K562 (cell line): ENCODE measurements around the gene SLC26A11. TPM values are rescaled to one million over a fixed set of nuclear protein-coding genes. Genes with fewer than 3 reads are reported as not detected.

Experiments used
- ATAC-seq: fragments of 200-7000 bp; cut with Tn5 transposase; 3 replicates; pipeline ENCODE4 v1.9.1; 2020; ENCODE audit warnings: moderate library complexity
- BruUV-seq: library from RNA; stranded (reverse); fragments of 400-500 nt; replicated peaks from 2 replicates; lab custom pipeline; 2021; lab: Mats Ljungman, UMichigan
- CTCF ChIA-PET: fragments of 300-600 bp; formaldehyde crosslinking; extraction: SDS; loops from one replicate; lab custom pipeline; 2021; ENCODE audit warnings: low intra/inter-chr PET ratio; lab: Yijun Ruan, JAX
- POLR2A ChIA-PET: fragments of 300-600, 350-650 bp; sonication (Branson Sonifier 250); formaldehyde crosslinking; extraction: SDS; loops from one replicate; lab custom pipeline; 2021; ENCODE audit warnings: antibody characterized with exemption, inconsistent platforms; lab: Yijun Ruan, JAX
- DNase-seq, 4 experiments: peaks; one replicate each; pipeline versions ENCODE4 v3.0.0 to v3.0.0-alpha.2; 2011 to 2018; ENCODE audit warnings: low spot score in 3 of 4, mixed read lengths in 3 of 4; ENCODE audit errors: extremely low read depth in 1 of 4
- FAIRE-seq: peaks from 2 replicates; lab custom pipeline; 2011; peaks lifted over from hg19 to GRCh38; lab: Jason Lieb, UNC
- H2AFZ ChIP-seq: 2 replicates; pipeline ENCODE4 v1.6.0; 2011; ENCODE audit warnings: low read depth, low read length, control low read depth, inconsistent platforms
- H3K27ac ChIP-seq: fragments of 200-600 bp; 3 replicates; pipeline ENCODE4 v1.8.0; 2011; ENCODE audit warnings: low read depth, mild to moderate bottlenecking, control low read depth, inconsistent platforms, low read length, moderate library complexity, mixed read lengths; ENCODE audit errors: extremely low read depth
- H3K27me3 ChIP-seq, 2 experiments: fragments of 300-600 bp in 1 of 2; 2 replicates in 1 of 2; 3 replicates in 1 of 2; pipeline versions ENCODE4 v1.6.0 to v1.8.0; 2011; ENCODE audit warnings: inconsistent platforms in 2 of 2, low read length in 2 of 2, mild to moderate bottlenecking in 1 of 2, mixed read lengths in 1 of 2, moderate library complexity in 1 of 2; ENCODE audit not compliant: control insufficient read depth in 2 of 2, insufficient read depth in 2 of 2
- H3K36me3 ChIP-seq: fragments of 300-600 bp; 3 replicates; pipeline ENCODE4 v1.8.0; 2011; ENCODE audit warnings: mild to moderate bottlenecking, low read length, inconsistent platforms; ENCODE audit not compliant: control insufficient read depth, insufficient read depth
- H3K4me1 ChIP-seq, 2 experiments: fragments of 200-600 bp in 1 of 2; replicated peaks in 1 of 2; 2 replicates in 1 of 2; 3 replicates in 1 of 2; pipeline versions ENCODE4 v1.5.1 to v1.8.0; 2011; ENCODE audit warnings: inconsistent platforms in 2 of 2, low read length in 2 of 2, mild to moderate bottlenecking in 1 of 2, mixed read lengths in 1 of 2, moderate library complexity in 1 of 2; ENCODE audit not compliant: control insufficient read depth in 2 of 2, insufficient read depth in 2 of 2
- H3K4me2 ChIP-seq: 2 replicates; pipeline ENCODE4 v1.6.1; 2011; ENCODE audit warnings: low read length, control low read depth, inconsistent platforms, mixed read lengths; ENCODE audit not compliant: insufficient read depth
- H3K4me3 ChIP-seq: fragments of 200-600 bp; sonication (generic), shearing (Covaris generic); 2 replicates; pipeline ENCODE4 v1.5.1; 2016; ENCODE audit warnings: control low read depth, inconsistent platforms
- H3K79me2 ChIP-seq: fragments of 200-600 bp; 3 replicates; pipeline ENCODE4 v1.8.0; 2011; ENCODE audit warnings: low read length, inconsistent platforms; ENCODE audit not compliant: control insufficient read depth, insufficient read depth
- H3K9ac ChIP-seq, 2 experiments: 2 replicates each; pipeline versions ENCODE4 v1.6.0 to v1.6.1; 2011; ENCODE audit warnings: low read depth in 2 of 2, low read length in 2 of 2, control low read depth in 1 of 2, inconsistent platforms in 1 of 2, mild to moderate bottlenecking in 1 of 2, mixed read lengths in 1 of 2; ENCODE audit not compliant: insufficient read depth in 1 of 2
- H3K9me1 ChIP-seq: one replicate; pipeline ENCODE4 v1.6.0; 2011; ENCODE audit warnings: inconsistent platforms, mild to moderate bottlenecking, low read length, moderate library complexity; ENCODE audit not compliant: control insufficient read depth, insufficient read depth
- H3K9me3 ChIP-seq: replicated peaks from 2 replicates; pipeline ENCODE4 v1.5.1; 2011; ENCODE audit warnings: low read depth, low read length, inconsistent platforms; ENCODE audit not compliant: control insufficient read depth, insufficient read depth
- H4K20me1 ChIP-seq: replicated peaks from 2 replicates; pipeline ENCODE4 v1.6.1; 2011; ENCODE audit warnings: low read length, inconsistent platforms, mixed read lengths; ENCODE audit not compliant: control insufficient read depth, insufficient read depth
- ASH1L ChIP-seq: fragments of 450-650 bp; IDR thresholded peaks from 2 replicates; pipeline ENCODE4 v1.6.1; 2018; ENCODE audit warnings: borderline replicate concordance, mild to moderate bottlenecking, low read depth; ENCODE audit not compliant: partially characterized antibody
- BRF1 ChIP-seq: IDR thresholded peaks from 3 replicates; pipeline ENCODE4 v1.6.1; 2011; ENCODE audit warnings: borderline replicate concordance, mild to moderate bottlenecking; ENCODE audit not compliant: insufficient read length; ENCODE audit errors: extremely low read depth
- CBX3 ChIP-seq, 2 experiments: IDR thresholded peaks; 1 replicate in 1 of 2; 2 replicates in 1 of 2; pipeline ENCODE4 v1.6.1; 2012; ENCODE audit warnings: inconsistent platforms in 2 of 2, low read length in 2 of 2, borderline replicate concordance in 1 of 2, control low read depth in 1 of 2
- CHD2 ChIP-seq: IDR thresholded peaks from 2 replicates; pipeline ENCODE4 v1.6.1; 2011; ENCODE audit warnings: low read depth, low read length
- ERF ChIP-seq: fragments of 450-650 bp; formaldehyde crosslinking; IDR thresholded peaks from 2 replicates; pipeline ENCODE4 v1.4.0; 2020; ENCODE audit warnings: mild to moderate bottlenecking, mixed read lengths
- HNRNPL ChIP-seq: fragments of 200-400 bp; formaldehyde crosslinking; IDR thresholded peaks from 2 replicates; pipeline ENCODE4 v1.6.1; 2017; ENCODE audit warnings: low read depth, mild to moderate bottlenecking, low read length
- MBD2 ChIP-seq: sonication (generic); IDR thresholded peaks from 2 replicates; pipeline ENCODE4 v1.6.1; 2016; ENCODE audit warnings: low read depth, borderline replicate concordance
- NCOA1 ChIP-seq: fragments of 450-650 bp; IDR thresholded peaks from 2 replicates; pipeline ENCODE4 v1.6.1; 2016; ENCODE audit warnings: low read depth
- NFE2 ChIP-seq: IDR thresholded peaks from 2 replicates; pipeline ENCODE4 v1.6.1; 2014; ENCODE audit warnings: antibody characterized with exemption, low read depth
- NFYB ChIP-seq: IDR thresholded peaks from 2 replicates; pipeline ENCODE4 v1.6.1; 2011; ENCODE audit warnings: mild to moderate bottlenecking, moderate library complexity; ENCODE audit not compliant: insufficient read length; ENCODE audit errors: extremely low read depth
- NR3C1 ChIP-seq: sonication (generic); formaldehyde crosslinking; IDR thresholded peaks from 2 replicates; pipeline ENCODE4 v1.8.1; 2022; ENCODE audit warnings: missing genetic modification reagents
- PBX2 ChIP-seq, 2 experiments: IDR thresholded peaks in 1 of 2; conservative IDR thresholded peaks in 1 of 2; 2 replicates each; pipeline ENCODE4 v1.6.1; 2016; ENCODE audit warnings: low read depth in 2 of 2, mild to moderate bottlenecking in 1 of 2, missing compliant biosample characterization in 1 of 2, missing genetic modification characterization in 1 of 2, moderate library complexity in 1 of 2
- POLR2AphosphoS2 ChIP-seq: IDR thresholded peaks from 2 replicates; pipeline ENCODE4 v1.6.1; 2012; ENCODE audit warnings: low read length, improper control_type of control experiment
- POLR2AphosphoS5 ChIP-seq: IDR thresholded peaks from 2 replicates; pipeline ENCODE4 v1.6.1; 2011; ENCODE audit warnings: mild to moderate bottlenecking, low read depth, low read length, moderate library complexity; ENCODE audit not compliant: control insufficient read depth, insufficient read depth
- PTBP1 ChIP-seq: fragments of 200-400 bp; formaldehyde crosslinking; IDR thresholded peaks from 2 replicates; pipeline ENCODE4 v1.6.1; 2017; ENCODE audit warnings: low read depth, low read length
- SP2 ChIP-seq: IDR thresholded peaks from 2 replicates; pipeline ENCODE4 v1.6.1; 2011; ENCODE audit warnings: mild to moderate bottlenecking, low read depth, low read length, moderate library complexity; ENCODE audit not compliant: poor library complexity, severe bottlenecking; ENCODE audit errors: extremely low read depth
- TCF7L2 ChIP-seq: fragments of 150-350 bp; IDR thresholded peaks from 2 replicates; pipeline ENCODE4 v1.6.1; 2016; ENCODE audit warnings: low read depth, mild to moderate bottlenecking, low read length, moderate library complexity
- TFAM ChIP-seq: fragments of 250-450 bp; sonication (Bioruptor Pico); conservative IDR thresholded peaks from 2 replicates; pipeline ENCODE4 v1.5.0; 2021; ENCODE audit warnings: mild to moderate bottlenecking, moderate library complexity
- ZNF408 ChIP-seq: fragments of 250-450 bp; sonication (Bioruptor Pico); IDR thresholded peaks from 2 replicates; pipeline ENCODE4 v1.4.0; 2020; ENCODE audit warnings: low read depth, mild to moderate bottlenecking, moderate library complexity
- WGBS: fragments of 100-300 bp; shearing (Covaris generic); methylation state at CpG from one replicate; pipeline ENCODE4 v1.1.6; 2016; ENCODE audit warnings: low coverage, mixed read lengths; ENCODE audit not compliant: insufficient coverage; ENCODE audit errors: missing lambda C conversion rate; 5-methylcytosine and 5-hydroxymethylcytosine counted together
- in situ Hi-C: fragments of 300-500 bp; cut with MboI; formaldehyde crosslinking; loops from 4 replicates; pipeline ENCODE4 v1.15.0; 2018; ENCODE audit warnings: inconsistent platforms, mixed read lengths
- intact Hi-C: fragments of 100-400 bp; cut with micrococcal nuclease; formaldehyde crosslinking; loops from 2 replicates; pipeline ENCODE4 v1.14.2; 2022
- polyA plus RNA-seq, 8 experiments: library from polyadenylated mRNA; depleted of rRNA in 4 of 8; stranded (reverse) in 5 of 8; unstranded in 3 of 8; fragments of >200 nt; fragmentation: Nextera tagmentation in 2 of 8; fragmentation: Illumina TruSeq in 1 of 8; extraction: Ambion mirVana in 2 of 8; extraction: Trizol in 1 of 8; gene quantifications; 2 replicates each; pipeline versions ENCODE4 v1.2.1 to v1.2.3, GENCODE V29; 2011 to 2014; ENCODE audit warnings: inconsistent platforms in 1 of 8, missing spikeins in 1 of 8
- total RNA-seq, 7 experiments: library from RNA; depleted of rRNA in 6 of 7; stranded (reverse); fragments of >200 nt in 6 of 7; fragmentation: Illumina TruSeq in 2 of 7; extraction: Trizol in 2 of 7; gene quantifications; 2 replicates each; pipeline versions ENCODE4 v1.2.1 to v1.2.3, GENCODE V29; 2011 to 2021; ENCODE audit warnings: low replicate concordance in 1 of 7

The SLC26A11 gene
- total and polyA plus RNA-seq, 9 of the 15 experiments (the other 6 are each of a cell fraction or from before 2014, with no cell fraction given), result 0.06 to 3.1 (median 1.2) TPM; not detected in 1

DNA sequence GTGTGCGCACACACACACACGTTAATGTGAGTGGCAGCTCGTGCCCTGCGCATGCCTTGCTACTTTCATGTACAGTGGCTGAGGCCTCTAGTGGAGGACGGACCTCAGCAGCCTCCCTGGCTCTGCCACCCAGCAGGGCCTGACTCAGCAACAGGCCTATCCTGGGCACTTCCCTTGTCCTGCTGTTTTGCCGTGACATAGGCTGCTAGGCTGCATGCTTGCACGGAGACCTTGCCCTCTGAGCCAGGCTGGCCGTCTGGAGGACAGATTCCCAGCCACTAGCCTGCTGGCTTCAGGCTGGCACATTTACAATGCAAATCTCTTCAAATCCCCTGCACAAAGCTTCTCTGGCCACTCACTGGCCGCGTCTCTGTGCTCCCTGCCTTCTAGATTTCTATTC, 49.9 kb downstream of the SLC26A11 start (continued):
- no peak for TF ChIP-seq BRF1
- no peak for TF ChIP-seq NCOA1
- no peak for TF ChIP-seq CBX3 (IDR thresholded peaks at IDR 0.05; ENCODE audit: borderline replicate concordance in 1 of 2, low read length in 2 of 2)
- no peak for TF ChIP-seq POLR2AphosphoS5

GRCh38 chr17:80270836-80271235, 50.6 kb downstream of the SLC26A11 start:
- in situ Hi-C loops, result no loop called here
- Histone ChIP-seq H3K9ac (no peak overlapping the region), H4K20me1 (no peaks in the 10 kb centered on the region), H2AFZ (no peak overlapping the region), H3K4me1 (peaks cover 0 to 9% of the 10 kb centered on the region in 2 experiments; a peak in 2 of 5 replicates), H3K36me3 (peaks cover 11% of the 10 kb centered on the region; the same call in 2 of the 3 replicates), H3K79me2 (no peaks in the 10 kb centered on the region), H3K27me3 (no peaks in the 10 kb centered on the region), H3K4me3 (no peak overlapping the region), H3K9me3 (no peaks in the 10 kb centered on the region), H3K9me1 (no peaks in the 10 kb centered on the region), H3K27ac (no peak overlapping the region), H3K4me2 (no peak overlapping the region)
- ChIA-PET CTCF (no interaction called here), POLR2A (interaction anchor here (0.7 to 1.4 kb wide), 2 partner anchors 9 to 24 kb away, joined by 3 to 5 read pairs; no protein-coding TSS in a partner anchor)
- DNase-seq (peak; percentile 75 to 97 (median 86)), FAIRE-seq (peak; percentile 90), ATAC-seq (peak; percentile 100)
- intact Hi-C loops, result no loop called here
- WGBS, result 28% methylated on average over 4 of the region's 4 CpGs
- no TSS peak for BruUV-seq
- TF ChIP-seq ERF (no peak), SP2 (peak; percentile 84), HNRNPL (no peak), PBX2 (CRISPR knock-in tag; IDR thresholded peaks at IDR 0.05; ENCODE audit: low read depth) (peak; percentile 55), PBX2 (tag; conservative IDR thresholded peaks at IDR 0.05; ENCODE audit: low read depth) (peak; percentile 79), ASH1L (peak; percentile 73), TFAM (CRISPR knock-in tag) (no peak), TCF7L2 (no peak), PTBP1 (peak; percentile 50; the same call in 1 of the 2 replicates), ZNF408 (CRISPR knock-in tag) (no peak), CHD2 (peak; percentile 67; the same call in 1 of the 2 replicates), NFE2 (no peak), NR3C1 (CRISPR knock-in tag) (no peak), NFYB (peak; percentile 54), POLR2AphosphoS2 (peak; percentile 80), MBD2 (peak; percentile 90; the same call in 1 of the 2 replicates)
